Fibroblast of upper back skin (primary cell): ENCODE results near the gene SLC39A9.
A peak's percentile ranks its signal among the peaks of the same experiment; 100 is the strongest.
"Not testable (repeated sequence)": the region's sequence is repeated elsewhere in the genome, so short reads cannot be mapped to it uniquely, and the experiment has no call there.

Experiments used
- DNase-seq: peaks from one replicate; pipeline ENCODE4 v3.0.0-alpha.2; 2013

SLC39A9 gene

DNA sequence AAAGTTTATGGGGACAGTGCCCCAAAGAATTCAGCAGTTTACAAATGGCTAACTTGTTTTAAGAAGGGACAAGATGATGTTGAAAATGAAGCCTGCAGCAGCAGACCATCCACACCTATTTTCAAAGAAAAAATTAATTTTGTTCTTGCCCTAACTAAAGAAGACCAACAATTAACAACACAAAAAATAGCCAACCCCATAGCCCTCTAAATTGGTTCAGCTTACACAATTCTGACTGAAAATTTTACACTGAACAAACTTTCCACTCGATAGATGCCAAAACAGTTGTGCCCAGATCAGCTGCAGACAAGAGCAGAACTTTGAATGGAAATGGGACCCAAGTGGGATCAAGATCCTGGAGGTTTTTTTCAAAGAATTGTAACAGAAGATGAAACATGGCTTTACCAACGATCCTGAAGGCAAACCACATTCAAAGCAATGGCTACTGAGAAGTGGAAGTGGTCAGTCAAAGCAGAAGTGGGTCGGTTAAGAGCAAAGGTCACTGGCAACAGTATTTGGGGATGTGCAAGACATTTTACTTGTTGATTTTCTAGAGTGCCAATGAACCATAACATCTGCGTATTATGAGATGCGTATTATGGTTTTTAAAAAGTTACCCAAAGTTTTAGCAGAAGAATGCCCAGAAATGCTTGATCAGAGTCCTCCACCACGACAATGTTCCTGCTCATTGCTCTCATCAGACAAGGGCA, 30.0 kb downstream of the SLC39A9 start:
- no peak for DNase-seq

DNA sequence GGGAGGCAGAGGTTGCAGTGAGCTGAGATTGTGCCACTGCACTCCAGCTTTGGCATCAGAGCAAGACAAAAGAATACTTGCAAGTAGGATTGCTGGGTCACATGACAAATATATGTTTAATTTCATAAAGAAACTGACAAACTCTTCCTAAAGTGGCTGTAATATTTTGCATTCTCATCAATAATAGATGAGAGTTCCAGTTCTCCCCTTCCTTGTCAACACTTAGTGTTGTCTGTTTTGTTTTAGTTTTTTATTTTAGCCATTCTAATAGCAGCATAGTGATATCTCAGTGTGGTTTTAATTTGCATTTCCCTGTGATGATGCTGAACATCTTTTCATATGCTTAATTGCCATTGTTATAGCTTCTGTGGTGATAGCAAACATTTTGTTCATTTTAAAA, 31.2 kb downstream of the SLC39A9 start:
- DNase-seq, result no peak

DNA sequence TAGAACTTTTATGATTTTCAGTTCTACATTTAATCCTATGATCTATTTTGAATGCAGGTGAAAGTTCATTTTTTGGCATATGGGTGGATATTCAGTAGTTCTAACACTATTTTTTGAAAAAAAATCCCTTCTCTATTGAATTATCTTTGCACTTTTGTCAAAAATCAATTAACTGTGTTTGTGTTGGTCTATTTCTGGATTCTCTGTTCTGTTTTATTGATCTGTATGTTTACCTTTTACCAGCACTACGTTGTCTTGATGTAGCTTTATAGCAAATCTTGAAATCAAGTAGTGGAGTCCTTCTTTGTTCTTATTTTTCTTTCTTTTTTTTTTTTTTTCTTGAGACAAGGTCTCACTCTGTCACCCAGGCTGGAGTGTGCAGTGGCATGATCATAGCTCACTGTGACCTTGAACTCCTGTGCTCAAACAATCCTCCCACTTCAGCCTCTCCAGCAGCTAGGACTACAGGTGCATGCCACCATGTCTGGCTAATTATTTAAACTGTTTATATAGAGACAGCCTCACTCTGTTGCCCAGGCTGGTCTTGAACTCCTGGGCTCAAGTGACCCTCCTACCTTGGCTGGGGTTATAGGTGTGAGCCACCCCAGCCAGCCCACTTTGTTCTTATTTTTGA, 31.9 kb downstream of the SLC39A9 start:
- no peak for DNase-seq

DNA sequence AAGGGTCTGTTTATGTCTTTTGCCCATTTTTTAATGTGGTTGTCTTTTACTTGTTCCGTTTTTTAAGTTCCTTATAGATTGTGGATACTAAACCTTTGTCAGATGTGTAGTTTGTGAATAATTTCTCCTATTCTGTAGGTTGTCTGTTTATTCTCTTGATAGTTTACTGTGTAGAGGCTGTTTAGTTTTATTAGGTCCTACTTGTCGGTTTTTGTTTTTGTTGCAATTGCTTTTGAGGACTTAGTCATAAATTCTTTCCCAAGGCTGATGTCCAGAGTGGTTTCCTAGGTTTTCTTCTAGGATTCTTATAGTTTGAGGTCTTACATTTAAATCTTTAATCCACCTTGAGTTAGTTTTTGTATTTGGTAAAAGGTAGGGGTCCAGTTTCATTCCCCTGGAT, 33.9 kb downstream of the SLC39A9 start:
- DNase-seq, result no peak

DNA sequence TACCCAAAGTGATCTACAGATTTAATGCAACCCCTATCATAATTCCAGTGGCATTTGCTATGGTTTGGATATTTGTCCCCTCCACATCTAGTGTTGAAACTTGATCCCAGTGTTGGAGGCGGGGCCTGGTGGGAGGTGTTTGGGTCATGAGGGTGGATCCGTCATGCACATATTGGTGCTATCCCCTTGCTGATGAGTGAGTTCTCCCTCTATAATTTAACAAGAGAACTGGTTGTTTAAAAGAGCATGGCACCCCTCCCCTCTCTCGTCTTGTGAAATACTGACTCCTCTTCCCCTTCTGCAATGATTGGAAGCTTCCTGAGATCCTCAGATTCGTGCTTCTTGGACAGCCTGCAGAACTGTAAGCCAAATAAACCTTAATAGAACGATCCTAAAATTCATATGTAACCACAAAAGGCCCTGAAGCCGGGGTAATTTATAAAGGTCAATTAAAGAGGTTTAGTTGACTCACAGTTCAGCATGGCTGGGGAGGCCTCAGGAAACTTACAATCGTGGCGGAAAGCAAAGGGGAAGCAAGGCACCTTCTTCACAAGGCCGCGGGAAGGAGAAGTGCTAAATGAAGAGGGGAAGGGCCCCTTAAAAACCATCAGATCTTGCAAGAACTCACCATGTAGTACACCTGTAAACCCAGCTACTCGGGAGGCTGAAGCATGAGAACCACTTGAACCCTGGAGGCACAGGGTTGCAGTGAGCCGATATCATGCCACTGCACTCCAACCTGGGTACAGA, 41.2 kb downstream of the SLC39A9 start:
- DNase-seq, result no peak

DNA sequence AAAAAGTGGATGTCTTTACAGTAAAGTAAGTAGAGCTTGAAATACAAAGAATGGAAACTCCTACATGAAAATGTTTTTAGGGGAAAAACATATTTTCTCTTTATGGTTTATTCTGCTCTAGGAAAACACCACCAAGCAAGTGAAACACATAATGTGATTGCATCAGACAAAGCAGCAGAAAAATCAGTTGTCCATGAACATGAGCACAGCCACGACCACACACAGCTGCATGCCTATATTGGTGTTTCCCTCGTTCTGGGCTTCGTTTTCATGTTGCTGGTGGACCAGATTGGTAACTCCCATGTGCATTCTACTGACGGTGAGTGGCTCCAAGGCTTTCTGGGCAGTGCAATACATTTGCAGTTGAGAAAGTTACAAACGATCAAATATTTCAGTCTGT, 43.5 kb downstream of the SLC39A9 start:
- DNase-seq, result peak; percentile 18

DNA sequence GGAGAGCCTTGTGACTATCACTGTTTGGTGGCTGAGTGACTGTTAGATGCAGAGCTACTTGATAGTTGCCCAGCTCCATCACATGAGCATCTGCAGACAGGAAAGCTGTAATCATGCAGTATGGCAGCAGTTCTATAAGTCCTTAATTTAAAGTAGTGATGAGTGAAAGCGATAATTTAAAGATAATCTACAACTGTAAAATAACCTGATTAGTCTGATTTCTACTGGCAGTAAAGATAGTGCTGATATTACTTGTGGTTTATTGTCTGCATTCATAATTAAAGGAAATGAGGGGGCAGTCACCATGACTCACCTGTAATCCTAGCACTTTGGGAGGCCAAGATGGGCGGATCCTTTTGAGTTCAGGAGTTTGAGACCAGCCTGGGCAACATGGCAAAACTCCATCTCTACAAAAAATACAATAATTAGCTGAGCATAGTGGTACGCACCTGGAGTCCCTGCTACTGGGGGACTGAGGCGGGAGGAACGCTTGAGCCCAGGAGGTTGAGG, 44.9 kb downstream of the SLC39A9 start:
- DNase-seq, result no peak

DNA sequence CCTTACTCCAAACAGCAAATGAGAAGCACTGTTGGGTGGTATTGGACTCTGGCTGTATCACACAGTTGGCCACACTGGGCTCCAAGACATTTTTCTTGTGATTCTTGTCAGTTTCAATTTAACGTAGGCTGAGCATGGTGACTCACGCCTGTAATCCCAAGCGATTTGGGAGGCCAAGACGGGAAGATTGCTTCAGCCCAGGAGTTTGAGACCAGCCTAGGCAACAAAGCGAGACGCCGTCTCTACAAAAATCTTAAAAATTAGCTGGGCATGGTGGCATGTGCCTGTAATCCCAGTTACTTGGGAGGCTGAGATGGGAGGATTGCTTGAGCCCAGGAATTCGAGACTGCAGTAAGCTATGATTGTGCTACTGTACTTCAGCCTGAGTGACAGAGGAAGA, 50.7 kb downstream of the SLC39A9 start:
- no peak for DNase-seq

DNA sequence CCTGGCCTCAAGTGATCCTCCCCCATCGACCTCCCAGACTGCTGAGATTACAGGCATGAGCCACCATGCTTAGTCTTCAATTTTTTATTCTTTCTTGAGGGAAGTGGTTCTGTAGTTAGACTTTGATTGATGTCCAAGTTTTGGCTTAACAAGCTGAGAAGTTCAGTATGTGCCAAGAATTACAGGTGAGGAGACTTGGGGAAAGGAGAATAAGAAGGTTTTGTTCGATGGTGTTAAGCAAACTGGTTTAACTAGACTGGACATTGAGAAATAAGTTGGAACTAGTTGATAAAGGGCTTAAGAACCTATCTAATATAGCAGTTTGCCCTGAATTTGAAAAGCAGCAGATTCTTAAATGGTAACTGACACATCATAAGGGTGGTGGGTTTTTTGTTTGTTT, 53.4 kb downstream of the SLC39A9 start:
- no peak for DNase-seq

DNA sequence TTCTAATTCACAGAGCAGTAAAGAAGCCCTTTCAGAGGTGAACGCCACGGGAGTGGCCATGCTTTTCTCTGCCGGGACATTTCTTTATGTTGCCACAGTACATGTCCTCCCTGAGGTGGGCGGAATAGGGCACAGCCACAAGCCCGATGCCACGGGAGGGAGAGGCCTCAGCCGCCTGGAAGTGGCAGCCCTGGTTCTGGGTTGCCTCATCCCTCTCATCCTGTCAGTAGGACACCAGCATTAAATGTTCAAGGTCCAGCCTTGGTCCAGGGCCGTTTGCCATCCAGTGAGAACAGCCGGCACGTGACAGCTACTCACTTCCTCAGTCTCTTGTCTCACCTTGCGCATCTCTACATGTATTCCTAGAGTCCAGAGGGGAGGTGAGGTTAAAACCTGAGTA, 59.9 kb downstream of the SLC39A9 start:
- no peak for DNase-seq

DNA sequence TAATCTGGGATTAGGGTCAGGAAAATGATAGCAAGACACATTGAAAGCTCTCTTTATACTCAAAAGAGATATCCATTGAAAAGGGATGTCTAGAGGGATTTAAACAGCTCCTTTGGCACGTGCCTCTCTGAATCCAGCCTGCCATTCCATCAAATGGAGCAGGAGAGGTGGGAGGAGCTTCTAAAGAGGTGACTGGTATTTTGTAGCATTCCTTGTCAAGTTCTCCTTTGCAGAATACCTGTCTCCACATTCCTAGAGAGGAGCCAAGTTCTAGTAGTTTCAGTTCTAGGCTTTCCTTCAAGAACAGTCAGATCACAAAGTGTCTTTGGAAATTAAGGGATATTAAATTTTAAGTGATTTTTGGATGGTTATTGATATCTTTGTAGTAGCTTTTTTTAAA, 60.6 kb downstream of the SLC39A9 start:
- no peak for DNase-seq

DNA sequence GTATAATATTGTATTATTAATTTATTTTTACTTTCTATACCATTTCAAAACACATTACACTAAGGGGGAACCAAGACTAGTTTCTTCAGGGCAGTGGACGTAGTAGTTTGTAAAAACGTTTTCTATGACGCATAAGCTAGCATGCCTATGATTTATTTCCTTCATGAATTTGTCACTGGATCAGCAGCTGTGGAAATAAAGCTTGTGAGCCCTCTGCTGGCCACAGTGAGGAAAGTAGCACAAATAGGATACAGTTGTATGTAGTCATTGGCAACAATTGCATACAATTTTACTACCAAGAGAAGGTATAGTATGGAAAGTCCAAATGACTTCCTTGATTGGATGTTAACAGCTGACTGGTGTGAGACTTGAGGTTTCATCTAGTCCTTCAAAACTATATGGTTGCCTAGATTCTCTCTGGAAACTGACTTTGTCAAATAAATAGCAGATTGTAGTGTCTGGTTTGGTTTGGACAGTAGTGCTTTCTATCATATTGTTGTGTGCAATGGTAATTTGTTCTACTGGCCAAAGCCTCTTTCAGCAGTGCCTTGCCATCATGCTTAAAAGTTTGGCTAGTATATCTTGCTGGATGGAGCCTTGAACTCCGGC, 61.7 kb downstream of the SLC39A9 start:
- peak; percentile 88 for DNase-seq

DNA sequence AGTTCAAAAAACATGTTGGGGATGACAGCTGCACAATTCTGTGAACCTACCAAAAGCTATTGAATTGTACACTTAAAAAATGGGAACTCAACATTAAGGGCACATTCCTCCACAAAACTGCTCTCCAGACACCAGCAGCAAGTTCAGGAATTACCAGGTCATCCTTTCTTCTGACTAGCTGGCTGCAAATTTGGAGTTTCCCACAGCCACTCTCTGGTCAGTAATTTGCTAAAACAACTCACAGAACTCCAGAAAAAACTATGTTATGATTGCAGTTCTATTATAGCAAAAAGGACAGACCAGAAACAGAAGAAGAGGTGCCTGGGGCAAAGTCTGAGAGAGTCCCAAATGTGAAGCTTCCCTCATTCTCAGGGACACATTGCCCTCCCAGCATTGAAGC, 65.9 kb downstream of the SLC39A9 start:
- DNase-seq, result peak; percentile 24

DNA sequence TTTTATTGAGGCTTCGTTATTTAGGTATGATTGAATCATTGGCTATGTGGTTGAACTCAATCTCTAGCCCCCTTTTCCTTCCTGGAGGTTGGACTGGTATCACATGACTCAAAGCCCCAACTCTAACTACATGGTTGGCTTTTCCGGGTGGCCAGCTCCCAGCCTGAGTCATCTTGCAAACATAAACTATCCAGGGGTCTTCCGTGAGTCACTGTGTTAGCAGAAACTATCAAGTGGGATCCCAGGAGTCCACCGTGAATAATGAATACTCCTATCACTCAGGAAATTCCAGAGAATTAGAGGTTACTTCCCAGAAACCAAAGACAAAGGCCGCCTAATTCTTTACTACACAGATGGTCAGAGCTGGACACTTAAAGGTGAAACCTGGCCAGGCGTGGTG, 66.3 kb downstream of the SLC39A9 start:
- peak; percentile 94 for DNase-seq

DNA sequence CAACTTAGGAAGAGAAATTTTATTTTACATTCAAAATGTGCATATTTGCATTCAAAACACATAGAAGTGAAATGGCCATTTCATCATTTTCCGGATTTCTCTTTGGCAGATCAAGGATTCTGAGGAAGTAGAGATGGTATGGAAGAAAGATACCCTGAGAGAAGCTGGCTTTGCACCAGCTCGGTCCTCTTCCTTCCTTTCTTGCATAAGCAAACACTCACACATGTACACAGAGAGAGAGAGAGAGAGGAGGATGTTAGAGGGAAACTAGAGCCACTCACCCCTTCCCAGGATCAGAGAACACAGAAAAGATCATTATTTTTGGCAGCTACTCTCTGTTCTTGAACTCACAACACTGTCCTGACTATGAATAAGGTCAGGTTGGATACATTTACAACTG, 70.5 kb downstream of the SLC39A9 start:
- no peak for DNase-seq

DNA sequence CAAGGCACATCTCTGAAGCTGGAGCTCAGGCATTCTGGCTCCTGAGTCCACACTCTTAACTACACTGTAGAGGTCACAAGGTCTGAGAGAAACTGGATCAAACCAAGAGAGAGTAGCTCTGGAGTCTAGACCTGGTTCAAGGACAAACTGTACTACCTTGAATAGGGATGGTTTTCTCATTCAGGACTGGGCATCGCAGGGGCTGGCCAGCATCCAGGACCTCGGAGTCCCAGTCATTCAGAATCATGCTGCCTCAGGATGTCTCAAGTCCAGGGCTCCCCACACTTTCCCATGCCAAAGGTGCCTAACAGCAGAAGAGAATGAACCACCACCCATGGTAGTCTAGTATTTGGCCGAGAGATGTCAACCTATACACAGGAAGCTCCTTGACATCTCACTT, 72.9 kb downstream of the SLC39A9 start:
- DNase-seq, result no peak

DNA sequence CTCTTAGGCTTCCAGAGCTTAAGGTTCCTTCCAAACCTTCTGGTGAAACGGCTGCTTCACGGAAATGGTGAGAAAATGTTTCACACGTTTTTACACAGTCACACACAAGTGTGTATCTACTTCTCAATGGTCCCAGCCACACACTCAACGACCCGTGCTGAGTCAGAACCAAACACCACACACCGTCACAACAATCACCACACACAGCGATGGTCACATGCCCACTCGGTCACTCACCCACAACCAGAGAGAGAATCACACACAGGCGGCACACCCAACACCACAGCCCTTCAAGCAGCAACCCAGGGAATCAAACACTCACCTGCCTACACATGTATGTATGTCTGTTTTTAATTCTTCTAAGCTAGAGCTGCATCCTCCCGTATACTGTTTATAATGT, 73.4 kb downstream of the SLC39A9 start:
- no peak for DNase-seq

DNA sequence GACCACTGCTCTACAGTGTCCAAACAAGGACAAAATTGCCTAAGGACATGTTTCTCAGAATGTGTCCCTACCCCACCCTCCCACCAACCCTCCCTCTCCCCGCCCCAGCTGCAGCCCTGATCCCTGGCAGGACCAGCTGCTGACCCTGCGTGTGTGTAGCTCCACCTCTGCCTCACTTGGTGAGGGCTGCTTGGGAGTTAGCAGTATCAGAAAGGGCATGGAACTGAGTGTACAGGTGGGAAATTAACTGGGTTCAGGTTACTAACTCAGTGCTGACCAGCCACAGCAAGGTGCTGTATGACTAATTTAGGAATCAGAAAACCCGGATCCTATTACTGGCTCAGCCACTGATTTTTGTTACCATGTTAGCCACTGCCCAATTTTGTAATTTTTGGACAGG, 74.8 kb downstream of the SLC39A9 start:
- no peak for DNase-seq

DNA sequence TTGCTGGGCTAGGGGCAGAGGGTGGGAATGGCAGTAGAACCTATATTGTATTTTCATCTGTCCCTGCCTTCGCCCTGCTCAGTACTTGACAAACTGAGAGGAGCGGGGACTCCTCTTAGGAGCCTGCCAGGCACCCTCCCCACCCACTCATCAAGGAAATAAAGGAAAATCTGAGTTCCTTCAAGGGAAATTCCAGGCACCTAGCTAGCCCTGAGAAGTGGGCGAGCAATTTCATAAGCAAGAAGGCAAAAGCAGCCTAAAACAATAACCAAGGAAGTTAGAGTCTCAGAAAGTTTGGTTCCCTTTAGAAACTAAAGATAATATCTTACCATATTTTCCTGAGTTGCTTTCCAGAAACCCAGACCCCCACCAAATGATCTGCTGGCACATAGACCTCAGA, 75.5 kb downstream of the SLC39A9 start:
- no peak for DNase-seq

DNA sequence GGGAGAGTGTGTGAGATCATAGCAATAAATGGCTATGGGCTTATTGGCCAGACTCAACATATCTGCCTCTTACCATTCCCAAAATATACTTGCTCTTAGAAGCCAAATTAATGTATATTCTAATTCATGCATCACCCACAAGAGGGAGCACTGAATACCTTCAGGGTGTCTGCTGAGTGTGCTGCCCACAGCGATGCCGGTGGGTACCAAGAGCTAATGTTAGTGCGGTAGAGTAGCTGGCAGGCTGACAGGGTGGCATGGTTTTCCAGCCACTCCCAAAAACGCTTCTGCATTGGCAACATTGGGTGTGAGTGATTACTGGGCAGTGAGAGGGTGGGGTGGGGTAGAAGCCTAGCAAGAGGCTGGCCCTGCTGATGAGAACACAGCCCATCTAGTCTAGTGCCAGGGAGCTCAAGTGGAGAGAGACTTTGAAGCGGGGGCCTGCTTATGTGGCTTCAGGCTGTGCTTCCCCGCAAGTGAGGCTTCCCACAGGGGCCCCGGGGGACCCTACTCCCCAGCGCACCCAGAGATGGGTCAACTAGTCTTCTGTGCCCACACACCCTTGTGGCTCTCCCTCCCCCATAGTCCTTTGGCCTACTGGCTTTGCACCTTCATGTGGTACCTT, 76.8 kb downstream of the SLC39A9 start:
- DNase-seq, result peak; percentile 9

DNA sequence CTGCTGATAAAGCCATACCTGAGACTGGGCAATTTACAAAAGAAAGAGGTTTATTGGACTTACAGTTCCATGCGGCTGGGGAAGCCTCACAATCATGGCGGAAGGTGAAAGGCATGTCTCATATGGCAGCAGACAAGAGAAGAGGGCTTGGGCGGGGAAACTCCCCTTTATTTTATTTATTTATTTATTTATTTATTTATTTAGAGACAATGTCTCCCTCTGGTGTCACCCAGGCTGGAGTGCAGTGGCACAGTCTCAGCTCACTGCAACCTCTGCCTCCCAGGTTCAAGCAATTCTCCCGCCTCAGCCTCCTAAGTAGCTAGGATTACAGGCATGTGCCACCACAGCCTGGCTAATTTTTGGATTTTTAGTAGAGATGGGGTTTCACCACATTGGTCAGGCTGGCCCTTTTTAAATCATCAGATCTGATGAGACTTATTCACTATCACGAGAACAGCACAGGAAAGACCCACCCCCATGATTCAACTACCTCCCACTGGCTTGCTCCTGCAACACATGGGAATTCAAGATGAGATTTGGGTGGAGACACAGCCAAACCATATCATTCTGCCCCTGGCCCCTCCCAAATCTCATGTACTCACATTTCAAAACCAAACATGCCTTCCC, 78.4 kb downstream of the SLC39A9 start:
- not testable (repeated sequence) for DNase-seq

DNA sequence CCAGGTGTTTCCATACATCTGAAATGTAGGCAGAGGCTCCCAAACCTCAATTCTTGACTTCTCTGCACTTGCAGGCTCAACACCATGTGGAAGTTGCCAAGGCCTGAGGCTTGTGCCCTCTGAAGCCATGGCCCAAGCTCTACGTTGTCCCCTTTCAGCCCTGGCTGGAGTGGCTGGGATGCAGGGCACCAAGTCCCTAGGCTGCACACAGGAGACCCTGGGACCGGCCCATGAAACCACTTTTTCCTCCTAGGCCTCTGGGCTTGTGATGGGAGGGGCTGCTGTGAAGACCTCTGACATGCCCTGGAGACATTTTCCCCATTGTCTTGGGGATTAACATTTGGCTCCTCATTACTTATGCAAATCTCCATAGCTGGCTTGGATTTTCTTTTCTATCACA, 79.6 kb downstream of the SLC39A9 start:
- DNase-seq, result not testable (repeated sequence)

DNA sequence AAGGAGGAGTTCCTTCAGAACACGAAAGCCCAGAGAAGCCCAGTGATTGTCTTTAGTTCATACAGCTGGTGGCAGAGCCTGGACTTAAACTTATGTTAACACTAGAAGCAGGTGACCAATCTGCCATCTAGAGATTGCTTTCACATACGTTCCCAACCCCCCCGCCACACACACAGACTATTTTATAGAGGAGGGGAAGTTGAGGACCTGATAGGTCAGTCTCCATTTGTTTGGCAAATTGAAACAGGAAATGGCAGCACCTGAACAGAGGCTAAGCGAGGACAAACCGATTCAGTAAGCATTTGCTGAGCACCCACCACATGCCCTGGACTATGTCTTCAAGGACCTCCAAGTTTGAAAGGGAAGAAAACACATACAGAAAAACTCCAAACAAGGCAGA, 81.2 kb downstream of the SLC39A9 start:
- no peak for DNase-seq
